ENCODE results near the gene LRRC38.
"Not testable (repeated sequence)": the region's sequence is repeated elsewhere in the genome, so short reads cannot be mapped to it uniquely, and the experiment has no call there.

Gene LRRC38

GRCh38 chr1:13456904-13457532 lies 56.8 kb downstream of the LRRC38 start:
- Histone ChIP-seq H3K36me3 (ENCODE audit: control insufficient read depth, insufficient read depth, low read length) (no peaks in the 10 kb centered on the region), H3K9ac (ENCODE audit: low read depth, low read length) (no peak overlapping the region), H3K4me1 (ENCODE audit: control insufficient read depth, insufficient read depth, low read length) (peaks cover 2% of the 10 kb centered on the region), H3K4me3 (ENCODE audit: low read depth, low read length) (no peak overlapping the region), H3K27me3 (ENCODE audit: control insufficient read depth, insufficient read depth, low read length) (no peaks in the 10 kb centered on the region), H3K9me3 (ENCODE audit: control insufficient read depth, insufficient read depth, low read length) (no peaks in the 10 kb centered on the region)

- H3K4me1 ChIP-seq (ENCODE audit: control insufficient read depth, insufficient read depth, low read length) = no peaks in the 10 kb centered on the region
- no peaks in the 10 kb centered on the region for H3K36me3 ChIP-seq (ENCODE audit: control insufficient read depth, insufficient read depth, low read length)
- H3K4me3 ChIP-seq (ENCODE audit: low read depth, low read length) = no peak overlapping the region
- no peaks in the 10 kb centered on the region for H3K27me3 ChIP-seq (ENCODE audit: control insufficient read depth, insufficient read depth, low read length)
- H3K9ac ChIP-seq (ENCODE audit: low read depth, low read length) = no peak overlapping the region
- H3K9me3 ChIP-seq (ENCODE audit: control insufficient read depth, insufficient read depth, low read length) = no peaks in the 10 kb centered on the region
These were observed 62.3 kb downstream of the LRRC38 start for GRCh38 chr1:13451399-13451965.

DNA sequence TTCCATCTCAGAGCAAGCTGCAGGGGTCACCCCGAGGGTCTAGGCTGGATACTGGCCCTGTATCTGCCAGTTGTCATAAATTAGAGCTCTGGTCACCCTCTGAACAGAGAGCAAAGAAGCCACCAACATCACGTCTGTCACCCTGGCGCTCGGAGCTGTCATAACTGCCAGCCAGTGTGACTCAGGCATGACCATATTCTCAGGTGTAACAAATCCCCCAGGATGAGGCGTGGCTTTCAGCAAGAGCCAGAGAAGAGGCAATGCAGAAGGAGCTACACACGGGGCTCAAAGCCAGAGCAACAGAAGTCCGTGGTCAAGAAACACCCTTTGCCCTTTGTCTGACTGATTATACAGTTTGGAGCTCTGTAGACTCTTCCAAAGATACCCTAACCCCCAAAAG lies 63.6 kb downstream of the LRRC38 start:
- H3K9me3 ChIP-seq (ENCODE audit: control insufficient read depth, insufficient read depth, low read length) = no peaks in the 10 kb centered on the region

DNA sequence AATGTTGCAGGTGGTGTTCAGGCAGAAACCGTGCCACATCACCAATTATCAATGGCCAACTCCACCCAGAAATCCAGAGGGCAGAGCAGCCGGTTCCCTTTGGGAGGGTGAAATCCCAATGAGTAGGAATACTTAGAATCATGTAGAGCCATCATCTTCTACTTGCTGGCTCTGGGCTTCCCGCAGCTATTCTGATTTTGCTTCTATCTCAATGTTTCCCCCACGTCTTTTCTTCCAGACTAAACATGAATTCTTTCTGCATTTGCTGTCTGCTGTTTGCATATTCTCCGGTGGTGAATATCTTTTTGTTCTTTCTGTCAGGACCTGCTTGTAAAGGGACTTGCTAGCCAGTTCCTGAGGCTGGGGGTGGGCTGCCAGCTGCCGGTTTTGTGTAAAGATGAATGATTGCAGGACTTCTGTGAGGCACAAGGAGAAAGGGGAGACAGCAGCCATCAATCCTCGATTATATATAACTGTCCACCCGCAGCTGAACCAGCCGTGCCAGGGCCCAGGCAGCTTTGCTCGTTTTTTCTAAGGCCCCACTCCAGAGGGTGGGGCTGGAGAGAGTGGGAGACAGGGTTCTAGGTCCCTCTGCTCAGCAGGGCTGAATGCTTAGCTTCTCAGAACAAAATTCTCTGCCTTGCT lies 70.3 kb downstream of the LRRC38 start:
- no peaks in the 10 kb centered on the region for H3K36me3 ChIP-seq (ENCODE audit: control insufficient read depth, insufficient read depth, low read length)
- H3K4me1 ChIP-seq (ENCODE audit: control insufficient read depth, insufficient read depth, low read length) = no peaks in the 10 kb centered on the region
- no peak overlapping the region for H3K4me3 ChIP-seq (ENCODE audit: low read depth, low read length)
- H3K9ac ChIP-seq (ENCODE audit: low read depth, low read length) = no peak overlapping the region
- no peaks in the 10 kb centered on the region for H3K9me3 ChIP-seq (ENCODE audit: control insufficient read depth, insufficient read depth, low read length)
- no peaks in the 10 kb centered on the region for H3K27me3 ChIP-seq (ENCODE audit: control insufficient read depth, insufficient read depth, low read length)

More for the DNA sequence above, 63.6 kb downstream of the LRRC38 start:
- Histone ChIP-seq H3K4me3 (ENCODE audit: low read depth, low read length) (no peak overlapping the region), H3K9ac (ENCODE audit: low read depth, low read length) (no peak overlapping the region), H3K27me3 (ENCODE audit: control insufficient read depth, insufficient read depth, low read length) (no peaks in the 10 kb centered on the region), H3K36me3 (ENCODE audit: control insufficient read depth, insufficient read depth, low read length) (no peaks in the 10 kb centered on the region), H3K4me1 (ENCODE audit: control insufficient read depth, insufficient read depth, low read length) (no peaks in the 10 kb centered on the region)

GRCh38 chr1:13439104-13439783 lies 74.6 kb downstream of the LRRC38 start:
- H3K9ac ChIP-seq (ENCODE audit: low read depth, low read length); H3K27me3 ChIP-seq (ENCODE audit: control insufficient read depth, insufficient read depth, low read length); H3K9me3 ChIP-seq (ENCODE audit: control insufficient read depth, insufficient read depth, low read length); H3K4me1 ChIP-seq (ENCODE audit: control insufficient read depth, insufficient read depth, low read length); H3K36me3 ChIP-seq (ENCODE audit: control insufficient read depth, insufficient read depth, low read length); H3K4me3 ChIP-seq (ENCODE audit: low read depth, low read length): not testable (repeated sequence)

GRCh38 chr1:13435458-13435857 lies 78.3 kb downstream of the LRRC38 start:
- Histone ChIP-seq H3K4me3 (ENCODE audit: low read depth, low read length) (no peak overlapping the region), H3K9me3 (ENCODE audit: control insufficient read depth, insufficient read depth, low read length) (no peaks in the 10 kb centered on the region), H3K27me3 (ENCODE audit: control insufficient read depth, insufficient read depth, low read length) (no peaks in the 10 kb centered on the region), H3K4me1 (ENCODE audit: control insufficient read depth, insufficient read depth, low read length) (no peaks in the 10 kb centered on the region), H3K9ac (ENCODE audit: low read depth, low read length) (no peak overlapping the region), H3K36me3 (ENCODE audit: control insufficient read depth, insufficient read depth, low read length) (no peaks in the 10 kb centered on the region)

GRCh38 chr1:13433694-13434358 lies 80.0 kb downstream of the LRRC38 start:
- H3K4me3 ChIP-seq (ENCODE audit: low read depth, low read length); H3K4me1 ChIP-seq (ENCODE audit: control insufficient read depth, insufficient read depth, low read length); H3K9me3 ChIP-seq (ENCODE audit: control insufficient read depth, insufficient read depth, low read length); H3K36me3 ChIP-seq (ENCODE audit: control insufficient read depth, insufficient read depth, low read length); H3K27me3 ChIP-seq (ENCODE audit: control insufficient read depth, insufficient read depth, low read length); H3K9ac ChIP-seq (ENCODE audit: low read depth, low read length): not testable (repeated sequence)

GRCh38 chr1:13432251-13432650 lies 81.6 kb downstream of the LRRC38 start:
- Histone ChIP-seq H3K36me3 (ENCODE audit: control insufficient read depth, insufficient read depth, low read length) (no peaks in the 10 kb centered on the region), H3K4me1 (ENCODE audit: control insufficient read depth, insufficient read depth, low read length) (no peaks in the 10 kb centered on the region), H3K4me3 (ENCODE audit: low read depth, low read length) (no peak overlapping the region), H3K9me3 (ENCODE audit: control insufficient read depth, insufficient read depth, low read length) (no peaks in the 10 kb centered on the region), H3K9ac (ENCODE audit: low read depth, low read length) (no peak overlapping the region), H3K27me3 (ENCODE audit: control insufficient read depth, insufficient read depth, low read length) (no peaks in the 10 kb centered on the region)

DNA sequence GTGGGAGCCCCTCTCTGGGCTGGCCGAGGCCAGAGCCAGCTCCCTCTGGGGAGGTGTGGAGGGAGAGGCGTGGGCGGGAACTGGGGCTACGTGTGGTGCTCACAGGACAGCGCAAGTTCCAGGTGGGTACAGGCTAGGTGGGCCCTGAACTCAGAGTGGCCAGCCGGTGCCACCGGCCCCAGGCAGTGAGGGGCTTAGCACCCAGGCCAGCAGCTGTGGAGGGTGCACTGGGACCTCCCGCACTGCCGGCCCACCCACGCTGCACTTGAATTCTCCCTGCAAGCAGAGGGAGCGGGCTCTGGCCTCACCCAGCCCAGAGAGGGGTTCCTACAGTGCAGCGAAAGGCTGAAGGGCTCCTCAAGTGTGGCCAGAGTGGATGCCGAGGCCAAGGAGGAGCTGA lies 83.3 kb downstream of the LRRC38 start:
- no peak overlapping the region for H3K4me3 ChIP-seq (ENCODE audit: low read depth, low read length)
- no peaks in the 10 kb centered on the region for H3K27me3 ChIP-seq (ENCODE audit: control insufficient read depth, insufficient read depth, low read length)
- H3K9ac ChIP-seq (ENCODE audit: low read depth, low read length) = no peak overlapping the region
- no peaks in the 10 kb centered on the region for H3K36me3 ChIP-seq (ENCODE audit: control insufficient read depth, insufficient read depth, low read length)
- no peaks in the 10 kb centered on the region for H3K9me3 ChIP-seq (ENCODE audit: control insufficient read depth, insufficient read depth, low read length)
- no peaks in the 10 kb centered on the region for H3K4me1 ChIP-seq (ENCODE audit: control insufficient read depth, insufficient read depth, low read length)
